Natural killer cell (primary cell): ENCODE data around the gene AP2A2. TPM values are rescaled to one million over a fixed set of nuclear protein-coding genes. Genes with fewer than 3 reads are reported as not detected.
A peak's percentile ranks its signal among the peaks of the same experiment; 100 is the strongest.

ENCODE experiments used
- ATAC-seq, 3 donors: fragments of 150-1000 bp in 2 of 3; fragments of 200-7000 bp in 1 of 3; cut with Tn5 transposase; 1 replicate in 1 of 3; 2 replicates in 2 of 3; pipeline ENCODE4 v1.10.0; 2021; ENCODE audit warnings: mild to moderate bottlenecking in 2 of 3, moderate library complexity in 2 of 3
- DNase-seq, 2 donors: peaks; one replicate each; pipeline versions ENCODE4 v3.0.0 to v3.0.0-alpha.2; 2013 to 2021; ENCODE audit warnings: mixed read lengths in 1 of 2
- H3K27ac ChIP-seq: one replicate; pipeline ENCODE4 v1.5.1; 2013; ENCODE audit warnings: mild to moderate bottlenecking, low read length
- H3K27me3 ChIP-seq: one replicate; pipeline ENCODE4 v1.6.1; 2013; ENCODE audit warnings: low read length; ENCODE audit not compliant: control insufficient read depth, insufficient read depth
- H3K36me3 ChIP-seq: one replicate; pipeline ENCODE4 v1.6.1; 2013; ENCODE audit warnings: low read length; ENCODE audit not compliant: control insufficient read depth, insufficient read depth
- H3K4me1 ChIP-seq: one replicate; pipeline ENCODE4 v1.6.1; 2013; ENCODE audit warnings: low read length; ENCODE audit not compliant: control insufficient read depth, insufficient read depth
- H3K4me3 ChIP-seq: one replicate; pipeline ENCODE4 v1.5.1; 2013; ENCODE audit warnings: low read length
- H3K9me3 ChIP-seq: one replicate; pipeline ENCODE4 v1.6.1; 2013; ENCODE audit warnings: low read length; ENCODE audit not compliant: control insufficient read depth, insufficient read depth
- H3K27ac Mint-ChIP-seq, 2 donors: one replicate each; pipeline ENCODE4 v1.8.0; 2022; ENCODE audit warnings: mild to moderate bottlenecking in 2 of 2, mixed read lengths in 2 of 2, moderate library complexity in 1 of 2
- H3K27me3 Mint-ChIP-seq, 2 donors: one replicate each; pipeline ENCODE4 v1.8.0; 2022; ENCODE audit warnings: low read depth in 2 of 2, mixed read lengths in 2 of 2
- H3K36me3 Mint-ChIP-seq: one replicate; pipeline ENCODE4 v1.8.0; 2022; ENCODE audit warnings: mixed read lengths
- H3K4me1 Mint-ChIP-seq, 2 donors: one replicate each; pipeline ENCODE4 v1.8.0; 2022; ENCODE audit warnings: mixed read lengths in 2 of 2
- H3K4me3 Mint-ChIP-seq: one replicate; pipeline ENCODE4 v1.8.0; 2022; ENCODE audit warnings: mild to moderate bottlenecking, moderate library complexity, mixed read lengths
- H3K9me3 Mint-ChIP-seq, 2 donors: one replicate each; pipeline ENCODE4 v1.8.0; 2022; ENCODE audit warnings: mixed read lengths in 2 of 2
- WGBS: methylation state at CpG from one replicate; pipeline ENCODE4 v1.1.7; 2013; ENCODE audit warnings: missing lambda C conversion rate; ENCODE audit not compliant: insufficient coverage; 5-methylcytosine and 5-hydroxymethylcytosine counted together
- intact Hi-C: fragments of 100-400 bp; cut with micrococcal nuclease; formaldehyde crosslinking; loops from one replicate; pipeline ENCODE4 v1.14.2; 2022
- total RNA-seq, 4 donors: library from RNA; stranded (reverse); fragments of 120-200 nt in 1 of 4; gene quantifications; one replicate each; pipeline versions ENCODE4 v1.2.3 to v1.2.4, GENCODE V29; 2013 to 2022
- TF ChIP-seq, protein P1 (sequence below): fragments of 200-600 bp; IDR thresholded peaks from one replicate; pipeline ENCODE4 v1.8.0; 2022; ENCODE audit warnings: antibody characterized with exemption

AP2A2 gene
- total RNA-seq, 3 donors from 2014 or later (not counting 1 experiment from before 2014, with no cell fraction given), result 57.2 to 120 (median 82.9) TPM

DNA sequence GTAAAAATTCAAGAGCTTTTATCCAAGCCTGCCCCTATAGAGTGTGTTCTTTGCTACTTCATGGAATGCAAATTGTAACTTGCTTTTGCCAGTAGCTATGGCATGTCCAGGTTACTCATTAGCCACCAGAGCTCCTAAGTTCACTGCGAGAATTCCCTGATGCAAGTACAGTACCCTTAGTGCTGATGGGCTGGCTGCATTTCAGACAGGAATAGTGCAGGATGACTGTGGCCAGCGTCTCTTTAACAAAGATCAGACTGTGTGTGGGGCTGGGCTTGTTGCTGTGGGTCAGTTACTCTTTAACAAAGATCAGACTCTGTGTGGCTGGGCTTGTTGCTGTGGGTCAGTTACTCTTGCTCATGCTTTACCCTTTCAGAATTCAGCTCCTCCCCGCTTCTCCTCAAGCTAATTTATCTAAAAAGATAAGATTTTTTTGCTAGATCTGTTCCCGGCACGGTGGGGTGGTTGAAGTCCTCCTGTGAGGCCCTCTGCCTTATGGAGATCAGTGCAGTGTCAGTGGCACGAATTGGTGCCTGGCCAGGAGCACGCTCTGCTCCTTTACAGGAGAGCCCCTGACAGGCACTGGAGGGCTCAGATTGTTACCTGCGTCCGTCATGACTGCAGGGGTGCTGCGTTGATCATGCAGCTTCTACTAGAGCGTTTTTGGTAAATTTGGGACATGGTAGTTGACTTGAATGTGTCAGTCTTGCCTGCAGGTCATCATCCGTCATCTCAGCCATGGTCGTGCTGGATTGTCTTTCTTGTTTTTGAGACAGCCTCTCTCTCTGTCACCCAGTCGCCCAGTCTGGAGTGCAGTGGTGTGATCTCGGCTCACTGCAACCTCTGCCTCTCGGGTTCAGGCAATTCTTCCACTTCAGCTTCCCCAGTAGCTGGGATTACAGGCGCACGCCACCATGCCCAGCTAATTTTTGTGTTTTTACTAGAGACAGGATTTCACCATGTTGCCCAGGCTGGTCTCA lies 27.0 kb downstream of the AP2A2 start:
- TF ChIP-seq, protein P1, sequence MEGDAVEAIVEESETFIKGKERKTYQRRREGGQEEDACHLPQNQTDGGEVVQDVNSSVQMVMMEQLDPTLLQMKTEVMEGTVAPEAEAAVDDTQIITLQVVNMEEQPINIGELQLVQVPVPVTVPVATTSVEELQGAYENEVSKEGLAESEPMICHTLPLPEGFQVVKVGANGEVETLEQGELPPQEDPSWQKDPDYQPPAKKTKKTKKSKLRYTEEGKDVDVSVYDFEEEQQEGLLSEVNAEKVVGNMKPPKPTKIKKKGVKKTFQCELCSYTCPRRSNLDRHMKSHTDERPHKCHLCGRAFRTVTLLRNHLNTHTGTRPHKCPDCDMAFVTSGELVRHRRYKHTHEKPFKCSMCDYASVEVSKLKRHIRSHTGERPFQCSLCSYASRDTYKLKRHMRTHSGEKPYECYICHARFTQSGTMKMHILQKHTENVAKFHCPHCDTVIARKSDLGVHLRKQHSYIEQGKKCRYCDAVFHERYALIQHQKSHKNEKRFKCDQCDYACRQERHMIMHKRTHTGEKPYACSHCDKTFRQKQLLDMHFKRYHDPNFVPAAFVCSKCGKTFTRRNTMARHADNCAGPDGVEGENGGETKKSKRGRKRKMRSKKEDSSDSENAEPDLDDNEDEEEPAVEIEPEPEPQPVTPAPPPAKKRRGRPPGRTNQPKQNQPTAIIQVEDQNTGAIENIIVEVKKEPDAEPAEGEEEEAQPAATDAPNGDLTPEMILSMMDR, result no peak
- intact Hi-C loops, result no loop called here
- no peaks in the 10 kb centered on the region for H3K36me3 Mint-ChIP-seq
- H3K9me3 ChIP-seq, result peaks cover 10% of the 10 kb centered on the region
- H3K4me3 Mint-ChIP-seq, result no peak overlapping the region
- peaks cover 0 to 2% of the 10 kb centered on the region in 2 donors for H3K9me3 Mint-ChIP-seq
- H3K4me3 ChIP-seq, result no peak overlapping the region
- peak overlapping the region in 1 of 2 donors; percentile 39 for H3K27ac Mint-ChIP-seq
- DNase-seq (no peak), ATAC-seq (no peak)
- H3K4me1 ChIP-seq, result peaks cover 9% of the 10 kb centered on the region
- no peaks in the 10 kb centered on the region for H3K27me3 Mint-ChIP-seq
- H3K4me1 Mint-ChIP-seq, result peaks cover 36 to 43% of the 10 kb centered on the region in 2 donors
- no peaks in the 10 kb centered on the region for H3K27me3 ChIP-seq
- 95% methylated on average over 18 of the region's 18 CpGs for WGBS
- H3K27ac ChIP-seq, result no peak overlapping the region
- no peaks in the 10 kb centered on the region for H3K36me3 ChIP-seq

DNA sequence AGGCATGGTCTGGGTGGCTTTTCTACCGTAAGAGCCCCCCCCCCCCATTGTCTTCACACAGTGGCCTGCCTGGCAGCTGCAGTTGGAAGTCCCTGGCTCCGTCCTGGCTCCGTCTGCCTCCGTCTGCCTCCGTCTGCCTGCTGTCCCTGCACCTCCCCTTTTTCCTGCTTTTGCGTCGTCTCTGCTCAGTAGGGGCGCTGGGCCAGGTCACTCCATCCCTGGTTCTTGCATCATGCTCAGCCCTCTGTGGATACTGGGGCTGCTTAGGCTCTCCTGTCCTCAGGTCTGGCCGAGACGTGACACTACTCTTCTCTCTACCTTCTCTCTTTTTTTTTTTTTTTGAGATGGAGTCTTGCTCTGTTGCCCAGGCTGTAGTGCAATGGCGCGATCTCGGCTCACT lies 27.8 kb downstream of the AP2A2 start:
- H3K27ac ChIP-seq, result no peak overlapping the region
- peak overlapping the region in 1 of 2 donors; percentile 39 for H3K27ac Mint-ChIP-seq
- no peaks in the 10 kb centered on the region for H3K27me3 Mint-ChIP-seq

DNA sequence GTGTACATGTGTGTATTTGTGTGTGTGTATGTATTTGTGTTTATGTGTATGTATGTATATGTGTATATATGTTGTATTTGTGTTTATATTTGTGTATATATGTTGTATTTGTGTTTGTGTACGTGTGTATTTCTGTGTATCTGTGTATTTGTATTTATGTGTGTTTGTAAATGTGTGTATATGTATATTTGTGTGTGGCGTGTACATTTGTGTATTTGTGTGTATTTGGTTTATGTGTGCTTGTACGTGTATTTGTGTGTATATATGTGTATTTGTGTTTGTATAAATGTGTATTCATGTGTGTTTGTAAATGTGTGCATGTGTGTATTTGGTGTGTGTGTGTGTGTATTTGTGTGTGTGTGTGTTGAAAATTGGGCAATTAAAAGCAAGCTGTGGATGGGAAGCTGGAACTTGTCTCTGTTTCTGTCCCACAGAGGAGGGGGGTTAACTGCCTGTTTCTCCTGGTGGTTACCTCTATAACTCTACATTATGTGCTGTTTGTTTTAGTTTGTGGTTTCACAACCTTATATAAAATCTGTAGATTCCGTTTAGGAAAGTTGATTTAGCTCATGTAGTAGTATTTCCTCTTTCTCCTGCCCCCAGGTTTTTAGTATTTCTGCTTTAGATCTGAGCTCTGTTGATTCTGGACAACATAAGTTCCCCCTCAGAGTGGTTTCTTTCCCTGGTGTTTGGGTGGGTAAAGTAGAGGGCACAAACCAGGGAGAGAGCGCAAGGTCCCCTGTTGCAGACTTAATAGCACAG lies 28.9 kb downstream of the AP2A2 start:
- H3K9me3 Mint-ChIP-seq, result peaks cover 0 to 2% of the 10 kb centered on the region in 2 donors
- intact Hi-C loops, result no loop called here

More for the DNA sequence above, 27.8 kb downstream of the AP2A2 start:
- no peaks in the 10 kb centered on the region for H3K27me3 ChIP-seq
- peaks cover 9% of the 10 kb centered on the region for H3K4me1 ChIP-seq
- H3K9me3 ChIP-seq, result peaks cover 10% of the 10 kb centered on the region
- no peak for ATAC-seq
- Mint-ChIP-seq H3K4me3 (peak overlapping the region; percentile 17), H3K36me3 (no peaks in the 10 kb centered on the region), H3K4me1 (peaks cover 40 to 47% of the 10 kb centered on the region in 2 donors), H3K9me3 (peaks cover 0 to 2% of the 10 kb centered on the region in 2 donors)
- 85% methylated on average over 10 of the region's 13 CpGs for WGBS
- DNase-seq, result no peak
- H3K4me3 ChIP-seq, result no peak overlapping the region
- TF ChIP-seq, protein P1, result no peak
- no peaks in the 10 kb centered on the region for H3K36me3 ChIP-seq
- intact Hi-C loops, result no loop called here

More for the DNA sequence above, 28.9 kb downstream of the AP2A2 start:
- Mint-ChIP-seq H3K4me3 (no peak overlapping the region), H3K27me3 (no peaks in the 10 kb centered on the region), H3K4me1 (peaks cover 40 to 47% of the 10 kb centered on the region in 2 donors), H3K27ac (peak overlapping the region; percentile 10 to 19), H3K36me3 (no peaks in the 10 kb centered on the region)
- peaks cover 2% of the 10 kb centered on the region for H3K36me3 ChIP-seq
- 87% methylated on average over 4 of the region's 5 CpGs for whole genome bisulfite sequencing
- TF ChIP-seq, protein P1, result no peak
- no peak overlapping the region for H3K27ac ChIP-seq
- H3K9me3 ChIP-seq, result peaks cover under 1% of the 10 kb centered on the region
- ATAC-seq (peak in 1 of 3 donors; percentile 13), DNase-seq (no peak)
- peaks cover 9% of the 10 kb centered on the region for H3K4me1 ChIP-seq
- H3K4me3 ChIP-seq, result no peak overlapping the region
- H3K27me3 ChIP-seq, result no peaks in the 10 kb centered on the region
